NCI-H2171 (cell line): ENCODE data around the gene TLL1.

ENCODE experiments used
- DNase-seq: peaks from one replicate; lab custom pipeline; 2025; lab: John Stamatoyannopoulos, UW

Gene TLL1

GRCh38 chr4:165872461-165873297 lies at the start of gene TLL1:
TLL1 (plus strand) TSS chr4:165873237; CDS start chr4:165873905, 668 bp downstream.
- DNase-seq, result no peak

- DNase-seq, result no peak
Measured at GRCh38 chr4:165826166-165826565, 46.9 kb upstream of the TLL1 start.

- DNase-seq, result no peak
Measured at GRCh38 chr4:165827018-165827417, 46.0 kb upstream of the TLL1 start.

GRCh38 chr4:165828928-165829327 lies 44.1 kb upstream of the TLL1 start:
- DNase-seq, result peak; percentile 5

GRCh38 chr4:165834116-165834515 lies 38.9 kb upstream of the TLL1 start:
- DNase-seq, result no peak

- no peak for DNase-seq
Measured at GRCh38 chr4:165838575-165838974, 34.5 kb upstream of the TLL1 start.

GRCh38 chr4:165839615-165840333 lies 33.3 kb upstream of the TLL1 start:
- DNase-seq, result no peak

- DNase-seq, result no peak
Measured at GRCh38 chr4:165842684-165843083, 30.4 kb upstream of the TLL1 start.

- DNase-seq, result no peak
Measured at GRCh38 chr4:165844161-165844560, 28.9 kb upstream of the TLL1 start.

- no peak for DNase-seq
Measured at GRCh38 chr4:165851256-165851655, 21.8 kb upstream of the TLL1 start.

- no peak for DNase-seq
Measured at GRCh38 chr4:165855191-165855590, 17.8 kb upstream of the TLL1 start.

GRCh38 chr4:165861363-165861762 lies 11.7 kb upstream of the TLL1 start:
- no peak for DNase-seq

- DNase-seq, result no peak
Measured at GRCh38 chr4:165864271-165864670, 8.8 kb upstream of the TLL1 start.

- DNase-seq, result no peak
Measured at GRCh38 chr4:165866019-165866650, 6.9 kb upstream of the TLL1 start.

- no peak for DNase-seq
Measured at GRCh38 chr4:165867961-165868360, 5.1 kb upstream of the TLL1 start.

GRCh38 chr4:165873298-165874071 lies 448 bp downstream of the TLL1 start:
- no peak for DNase-seq

- DNase-seq, result no peak
Measured at GRCh38 chr4:165874072-165874790, 1.2 kb downstream of the TLL1 start.

- DNase-seq, result no peak
Measured at GRCh38 chr4:165874791-165875371, 1.8 kb downstream of the TLL1 start.

GRCh38 chr4:165875446-165875845 lies 2.4 kb downstream of the TLL1 start:
- DNase-seq, result no peak

GRCh38 chr4:165877286-165877685 lies 4.2 kb downstream of the TLL1 start:
- peak; percentile 22 for DNase-seq

- DNase-seq, result peak; percentile 14
Measured at GRCh38 chr4:165879641-165880040, 6.6 kb downstream of the TLL1 start.
